Aorta (tissue), 5 donors: ENCODE measurements around the gene KMT2E. TPM values are rescaled to one million over a fixed set of nuclear protein-coding genes. Genes with fewer than 3 reads are reported as not detected.

ENCODE experiments used
- ATAC-seq: fragments of 200-7000 bp; cut with Tn5 transposase; one replicate; pipeline ENCODE4 v1.9.1; 2022; ENCODE audit warnings: moderate library complexity; ENCODE audit not compliant: low FRiP score
- DNase-seq, 2 donors: peaks; one replicate each; pipeline ENCODE4 v3.0.0-alpha.2; 2020
- H3K27ac ChIP-seq, 2 donors: one replicate each; pipeline ENCODE4 v1.5.1; 2013; ENCODE audit warnings: low read length in 2 of 2, mild to moderate bottlenecking in 2 of 2, moderate library complexity in 2 of 2, control low read depth in 1 of 2, inconsistent platforms in 1 of 2, low read depth in 1 of 2
- H3K27me3 ChIP-seq, 2 donors: one replicate each; pipeline ENCODE4 v1.6.1; 2013; ENCODE audit warnings: control low read depth in 1 of 2, low read length in 1 of 2, mild to moderate bottlenecking in 1 of 2, moderate library complexity in 1 of 2; ENCODE audit not compliant: insufficient read depth in 2 of 2, control insufficient read depth in 1 of 2
- H3K36me3 ChIP-seq, 2 donors: one replicate each; pipeline ENCODE4 v1.6.1; 2013; ENCODE audit warnings: control low read depth in 1 of 2, low read length in 1 of 2, mild to moderate bottlenecking in 1 of 2; ENCODE audit not compliant: insufficient read depth in 2 of 2, control insufficient read depth in 1 of 2
- H3K4me1 ChIP-seq, 2 donors: one replicate each; pipeline ENCODE4 v1.6.1; 2013; ENCODE audit warnings: low read length in 2 of 2, control low read depth in 1 of 2, mild to moderate bottlenecking in 1 of 2, moderate library complexity in 1 of 2; ENCODE audit not compliant: insufficient read depth in 2 of 2, control insufficient read depth in 1 of 2
- H3K4me3 ChIP-seq, 2 donors: one replicate each; pipeline ENCODE4 v1.5.1; 2013; ENCODE audit warnings: low read length in 2 of 2, control low read depth in 1 of 2, mild to moderate bottlenecking in 1 of 2
- H3K9me3 ChIP-seq: one replicate; pipeline ENCODE4 v1.6.1; 2013; ENCODE audit warnings: mild to moderate bottlenecking, low read length; ENCODE audit not compliant: control insufficient read depth
- WGBS, 2 donors: extraction: QIAGEN DNeasy Blood & Tissue Kit; methylation state at CpG; one replicate each; pipeline ENCODE4 v1.1.7; 2013; 5-methylcytosine and 5-hydroxymethylcytosine counted together
- intact Hi-C, 2 donors: fragments of 100-400 bp; cut with DNase I; formaldehyde crosslinking; loops; one replicate each; pipeline versions ENCODE4 v1.14.2 to v1.15.0; 2022
- polyA plus RNA-seq, 2 donors: library from polyadenylated mRNA; stranded (reverse); fragments of 200-250 nt; gene quantifications; one replicate each; pipeline ENCODE4 v1.2.3, GENCODE V29; 2013
- total RNA-seq, 2 donors: library from RNA; stranded (reverse); fragmentation: NEBNext Ultra II Directional; extraction: Animal tissue kit (Norgen Biotek cat#: 25700); gene quantifications; one replicate each; pipeline ENCODE4 v1.2.1, GENCODE V29; 2021
- donor health status: healthy with polysubstance abuse.
- donor health status: Bipolar disorder and iron deficiency.
- donor health status: DM: no; HTN: no; CAD: no.
- donor health status: DM: no; HTN: no; CAD: no.
- donor health status: DM: yes; HTN: yes; CAD: no.

The KMT2E gene
- total and polyA plus RNA-seq, 4 donors: 16.5 to 156 (median 84.0) TPM

- Histone ChIP-seq H3K4me1 (peaks cover 1 to 3% of the 10 kb centered on the region in 2 donors), H3K36me3 (peaks cover 0 to 1% of the 10 kb centered on the region in 2 donors), H3K4me3 (no peak overlapping the region), H3K9me3 (no peaks in the 10 kb centered on the region), H3K27ac (no peak overlapping the region), H3K27me3 (no peaks in the 10 kb centered on the region)
- ATAC-seq (no peak), DNase-seq (no peak)
- 9 to 19% methylated on average over 1 of the region's 1 CpG for WGBS, 2 donors
- intact Hi-C loops: no loop called here
These were observed 41.6 kb downstream of the KMT2E start for GRCh38 chr7:105055621-105056020.

- H3K4me3 ChIP-seq: no peak overlapping the region
- peaks cover 0 to 1% of the 10 kb centered on the region in 2 donors for H3K36me3 ChIP-seq
- DNase-seq (no peak), ATAC-seq (no peak)
- no peaks in the 10 kb centered on the region for H3K27me3 ChIP-seq
- peaks cover 1 to 8% of the 10 kb centered on the region in 2 donors for H3K4me1 ChIP-seq
- WGBS, 2 donors: 91 to 92% methylated on average over 4 of the region's 4 CpGs
- intact Hi-C loops: no loop called here
- H3K9me3 ChIP-seq: no peaks in the 10 kb centered on the region
- no peak overlapping the region for H3K27ac ChIP-seq
These were observed 43.5 kb downstream of the KMT2E start for GRCh38 chr7:105057472-105057871.

GRCh38 chr7:105060437-105060836 is 46.4 kb downstream of the KMT2E start:
- Histone ChIP-seq H3K9me3 (no peaks in the 10 kb centered on the region), H3K4me1 (peaks cover 1 to 12% of the 10 kb centered on the region in 2 donors), H3K27ac (no peak overlapping the region), H3K4me3 (no peak overlapping the region), H3K36me3 (peaks cover 0 to 1% of the 10 kb centered on the region in 2 donors), H3K27me3 (no peaks in the 10 kb centered on the region)
- 88 to 89% methylated on average over 4 of the region's 4 CpGs for WGBS, 2 donors
- ATAC-seq: no peak
- no peak for DNase-seq
- intact Hi-C loops: loop anchor here in 1 of 2 donors (5.0 kb wide), 1 partner anchor 43 kb away; no protein-coding TSS in a partner anchor

- no peak for ATAC-seq
These were observed 46.9 kb downstream of the KMT2E start for GRCh38 chr7:105060923-105061322.

DNA sequence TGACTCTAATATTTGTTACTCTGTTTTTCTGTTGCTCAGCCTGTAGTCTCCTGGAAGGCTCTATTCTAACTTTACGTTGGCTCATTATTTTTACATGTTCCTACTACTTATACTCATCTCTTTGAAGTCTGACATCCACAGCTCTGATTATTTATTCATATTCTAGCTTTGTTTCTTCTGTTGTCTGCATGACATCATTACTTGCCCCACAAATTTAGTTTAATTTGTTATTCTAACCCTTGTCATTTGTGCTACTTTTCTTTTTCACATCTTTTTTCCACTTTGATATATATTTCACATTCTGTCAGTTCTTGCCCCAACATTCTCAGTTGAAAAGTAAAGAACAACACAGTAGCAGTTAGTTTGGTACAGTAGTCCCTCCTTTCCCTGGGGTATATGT is 51.1 kb downstream of the KMT2E start:
- DNase-seq: no peak
- intact Hi-C loops: no loop called here
- Histone ChIP-seq H3K27ac (no peak overlapping the region), H3K4me3 (no peak overlapping the region), H3K27me3 (no peaks in the 10 kb centered on the region), H3K9me3 (no peaks in the 10 kb centered on the region), H3K4me1 (peaks cover 0 to 12% of the 10 kb centered on the region in 2 donors), H3K36me3 (peaks cover 0 to 2% of the 10 kb centered on the region in 2 donors)
- 43 to 54% methylated on average over 1 of the region's 1 CpG for WGBS, 2 donors
- ATAC-seq: no peak

More at GRCh38 chr7:105060923-105061322, 46.9 kb downstream of the KMT2E start:
- H3K27me3 ChIP-seq: no peaks in the 10 kb centered on the region
- intact Hi-C loops: loop anchor here in 1 of 2 donors (5.0 kb wide), 1 partner anchor 44 kb away; no protein-coding TSS in a partner anchor
- no peak overlapping the region for H3K27ac ChIP-seq
- WGBS, 2 donors: 45 to 54% methylated on average over 3 of the region's 3 CpGs
- H3K4me3 ChIP-seq: no peak overlapping the region
- no peaks in the 10 kb centered on the region for H3K9me3 ChIP-seq
- no peak for DNase-seq
- H3K36me3 ChIP-seq: peaks cover 0 to 1% of the 10 kb centered on the region in 2 donors
- H3K4me1 ChIP-seq: peaks cover 1 to 12% of the 10 kb centered on the region in 2 donors

DNA sequence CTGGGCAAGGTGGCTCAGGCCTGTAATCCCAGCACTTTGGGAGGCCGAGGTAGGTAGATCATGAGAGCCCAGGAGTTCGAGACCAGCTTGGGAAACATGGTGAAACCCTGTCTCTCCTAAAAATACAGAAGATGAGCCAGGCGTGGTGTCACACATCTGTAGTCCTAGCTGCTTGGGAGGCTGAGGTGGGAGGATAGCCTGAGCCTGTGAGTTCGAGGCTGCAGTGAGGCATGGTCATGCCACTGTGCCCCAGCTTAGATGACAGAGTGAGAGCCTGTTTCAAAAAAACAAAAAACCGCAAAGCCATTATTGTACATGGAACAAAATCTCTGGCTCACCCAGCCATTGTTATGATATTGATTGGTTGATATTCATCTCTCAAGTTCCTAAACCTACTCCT is 53.7 kb downstream of the KMT2E start:
- no peak for ATAC-seq
- H3K4me1 ChIP-seq: peaks cover 0 to 4% of the 10 kb centered on the region in 2 donors
- H3K36me3 ChIP-seq: peaks cover 0 to 2% of the 10 kb centered on the region in 2 donors
- no peak for DNase-seq
- intact Hi-C loops: no loop called here
- WGBS, 2 donors: 93 to 97% methylated on average over 5 of the region's 5 CpGs
- no peaks in the 10 kb centered on the region for H3K27me3 ChIP-seq
- H3K9me3 ChIP-seq: no peaks in the 10 kb centered on the region
- no peak overlapping the region for H3K27ac ChIP-seq
- no peak overlapping the region for H3K4me3 ChIP-seq

GRCh38 chr7:105068886-105069285 is 54.9 kb downstream of the KMT2E start:
- peaks cover 0 to 3% of the 10 kb centered on the region in 2 donors for H3K4me1 ChIP-seq
- WGBS, 2 donors: 84 to 89% methylated on average over 1 of the region's 1 CpG

DNA sequence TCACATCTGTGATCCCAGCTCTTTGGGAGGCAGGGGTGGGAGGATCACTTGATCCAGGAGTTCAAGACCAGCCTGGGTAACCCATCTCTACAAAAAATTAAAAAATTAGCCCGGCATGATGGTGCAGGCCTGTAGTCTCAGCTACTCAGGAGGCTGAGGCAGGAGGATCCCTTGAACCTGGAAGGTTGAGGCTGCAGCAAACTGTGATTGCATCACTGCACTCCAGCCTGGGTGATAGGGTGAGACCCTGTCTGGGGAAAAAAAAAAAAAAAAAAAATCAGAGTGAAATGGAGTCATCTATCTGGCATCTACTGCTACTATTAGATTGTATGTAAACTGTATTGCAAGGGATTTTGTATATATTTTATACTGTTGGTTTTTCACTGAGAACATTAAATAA is 59.1 kb downstream of the KMT2E start:
- no peaks in the 10 kb centered on the region for H3K4me1 ChIP-seq
- WGBS, 2 donors: 96 to 99% methylated on average over 1 of the region's 1 CpG
- H3K36me3 ChIP-seq: peaks cover 0 to 6% of the 10 kb centered on the region in 2 donors
- no peak overlapping the region for H3K27ac ChIP-seq
- ATAC-seq (no peak), DNase-seq (no peak)
- H3K27me3 ChIP-seq: no peaks in the 10 kb centered on the region
- no peaks in the 10 kb centered on the region for H3K9me3 ChIP-seq
- H3K4me3 ChIP-seq: no peak overlapping the region
- intact Hi-C loops: no loop called here

More at GRCh38 chr7:105068886-105069285, 54.9 kb downstream of the KMT2E start:
- Histone ChIP-seq H3K36me3 (peaks cover 0 to 2% of the 10 kb centered on the region in 2 donors), H3K4me3 (no peak overlapping the region), H3K9me3 (no peaks in the 10 kb centered on the region), H3K27me3 (no peaks in the 10 kb centered on the region), H3K27ac (no peak overlapping the region)
- ATAC-seq: no peak
- no peak for DNase-seq
- intact Hi-C loops: no loop called here

GRCh38 chr7:105079348-105079747 is 65.3 kb downstream of the KMT2E start:
- Histone ChIP-seq H3K27me3 (no peaks in the 10 kb centered on the region), H3K4me3 (no peak overlapping the region), H3K9me3 (no peaks in the 10 kb centered on the region), H3K36me3 (peaks cover 3 to 4% of the 10 kb centered on the region in 2 donors), H3K27ac (no peak overlapping the region), H3K4me1 (no peaks in the 10 kb centered on the region)
- WGBS, 2 donors: 90 to 95% methylated on average over 6 of the region's 6 CpGs
- ATAC-seq (no peak), DNase-seq (no peak)
- intact Hi-C loops: no loop called here
